Activated B cell treated with CpG ODN at 0.5 μM for 24 hours (primary cell): Measurements from ENCODE around the gene CSTF3. TPM values are rescaled to one million over a fixed set of nuclear protein-coding genes. Genes with fewer than 3 reads are reported as not detected.

Source experiments
- ATAC-seq: fragments of 200-7000 bp; cut with Tn5 transposase; one replicate; pipeline ENCODE4 v1.10.0; 2021; ENCODE audit warnings: low read depth, mild to moderate bottlenecking, moderate library complexity
- CTCF ChIA-PET: fragments of 350-600 bp; sonication (Branson Sonifier 250); formaldehyde crosslinking; loops from one replicate; lab custom pipeline; 2021; ENCODE audit warnings: antibody characterized with exemption; lab: Charles Lee
- POLR2A ChIA-PET: fragments of 350-600 bp; sonication (Branson Sonifier 250); formaldehyde crosslinking; loops from one replicate; lab custom pipeline; 2021; ENCODE audit warnings: antibody characterized with exemption; lab: Charles Lee
- DNase-seq: peaks from one replicate; pipeline ENCODE4 v3.0.0; 2022
- H3K27ac Mint-ChIP-seq: one replicate; pipeline ENCODE4 v1.8.0; 2020; ENCODE audit warnings: mixed read lengths
- H3K27me3 Mint-ChIP-seq: one replicate; pipeline ENCODE4 v1.8.0; 2021; ENCODE audit warnings: mixed read lengths
- H3K36me3 Mint-ChIP-seq: one replicate; pipeline ENCODE4 v1.8.0; 2021; ENCODE audit warnings: low read depth, mixed read lengths
- H3K4me1 Mint-ChIP-seq: one replicate; pipeline ENCODE4 v1.8.0; 2021; ENCODE audit warnings: mixed read lengths
- H3K4me3 Mint-ChIP-seq: one replicate; pipeline ENCODE4 v1.8.0; 2020; ENCODE audit warnings: mild to moderate bottlenecking, mixed read lengths
- H3K9me3 Mint-ChIP-seq: one replicate; pipeline ENCODE4 v1.8.0; 2020; ENCODE audit warnings: mixed read lengths
- intact Hi-C: fragments of 100-400 bp; cut with micrococcal nuclease; formaldehyde crosslinking; loops from one replicate; pipeline ENCODE4 v1.15.1; 2024
- total RNA-seq: library from RNA; stranded (reverse); gene quantifications from 2 replicates; pipeline ENCODE4 v1.2.3, GENCODE V29; 2022
- TF ChIP-seq, protein P1 (sequence below): fragments of 200-600 bp; IDR thresholded peaks from one replicate; pipeline ENCODE4 v1.8.0; 2022; ENCODE audit warnings: antibody characterized with exemption, mild to moderate bottlenecking

Gene CSTF3
- total RNA-seq, 1 donor from 2014 or later, result 33.5 TPM

DNA sequence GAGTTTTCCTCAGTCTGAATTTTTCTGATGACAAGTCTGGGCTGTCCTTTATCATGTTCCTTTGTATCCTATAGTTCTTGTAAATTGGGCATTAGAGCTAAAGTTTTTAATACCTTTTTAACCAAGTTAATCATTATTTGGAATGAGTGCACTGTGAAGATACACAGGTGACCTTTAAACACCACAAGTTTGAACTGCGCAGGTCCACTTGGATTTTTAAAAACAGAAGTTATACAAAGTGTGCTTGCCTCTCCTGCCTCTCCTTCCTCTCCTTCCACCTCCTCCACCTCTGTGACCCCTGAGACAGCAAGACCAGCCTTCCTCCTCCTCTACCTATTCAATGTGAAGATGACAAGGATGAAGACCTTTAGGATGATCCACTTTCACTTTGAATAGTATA, 126.3 kb downstream of the CSTF3 start:
- POLR2A ChIA-PET, result interaction anchor here (0.7 kb wide), 1 partner anchor 13 kb away, joined by 4 read pairs; no protein-coding TSS in a partner anchor
- peaks cover 4% of the 10 kb centered on the region for H3K36me3 Mint-ChIP-seq
- no peaks in the 10 kb centered on the region for H3K4me1 Mint-ChIP-seq
- H3K9me3 Mint-ChIP-seq, result no peaks in the 10 kb centered on the region
- ATAC-seq (no peak), DNase-seq (no peak)
- TF ChIP-seq, protein P1, sequence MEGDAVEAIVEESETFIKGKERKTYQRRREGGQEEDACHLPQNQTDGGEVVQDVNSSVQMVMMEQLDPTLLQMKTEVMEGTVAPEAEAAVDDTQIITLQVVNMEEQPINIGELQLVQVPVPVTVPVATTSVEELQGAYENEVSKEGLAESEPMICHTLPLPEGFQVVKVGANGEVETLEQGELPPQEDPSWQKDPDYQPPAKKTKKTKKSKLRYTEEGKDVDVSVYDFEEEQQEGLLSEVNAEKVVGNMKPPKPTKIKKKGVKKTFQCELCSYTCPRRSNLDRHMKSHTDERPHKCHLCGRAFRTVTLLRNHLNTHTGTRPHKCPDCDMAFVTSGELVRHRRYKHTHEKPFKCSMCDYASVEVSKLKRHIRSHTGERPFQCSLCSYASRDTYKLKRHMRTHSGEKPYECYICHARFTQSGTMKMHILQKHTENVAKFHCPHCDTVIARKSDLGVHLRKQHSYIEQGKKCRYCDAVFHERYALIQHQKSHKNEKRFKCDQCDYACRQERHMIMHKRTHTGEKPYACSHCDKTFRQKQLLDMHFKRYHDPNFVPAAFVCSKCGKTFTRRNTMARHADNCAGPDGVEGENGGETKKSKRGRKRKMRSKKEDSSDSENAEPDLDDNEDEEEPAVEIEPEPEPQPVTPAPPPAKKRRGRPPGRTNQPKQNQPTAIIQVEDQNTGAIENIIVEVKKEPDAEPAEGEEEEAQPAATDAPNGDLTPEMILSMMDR, result no peak
- H3K27ac Mint-ChIP-seq, result no peak overlapping the region
- CTCF ChIA-PET, result no interaction called here
- peaks cover 12% of the 10 kb centered on the region for H3K27me3 Mint-ChIP-seq
- no peak overlapping the region for H3K4me3 Mint-ChIP-seq
- intact Hi-C loops, result no loop called here

Other genes starting within 250 kb of the CSTF3 start
- 0.27 TPM in 1 of 2 replicates, not detected in the other for gene DEPDC7, start 145.6 kb downstream of the CSTF3 start, total RNA-seq
- 13.5 and 17.7 TPM in 2 replicates for gene TCP11L1, start 121.9 kb downstream of the CSTF3 start, total RNA-seq
- 46.8 and 50.7 TPM in 2 replicates for gene HIPK3, start 95.9 kb upstream of the CSTF3 start, total RNA-seq
- gene KIAA1549L, start 214.6 kb upstream of the CSTF3 start, total RNA-seq, result 0.09 TPM in 1 of 2 replicates, not detected in the other